DND-41 (cell line): ENCODE data around the gene KRTAP1-3.
"Not testable (repeated sequence)": the region's sequence is repeated elsewhere in the genome, so short reads cannot be mapped to it uniquely, and the experiment has no call there.

ENCODE experiments used
- ATAC-seq: fragments of 200-7000 bp; cut with Tn5 transposase; 3 replicates; pipeline ENCODE4 v1.9.1; 2021; ENCODE audit warnings: low read depth; ENCODE audit not compliant: insufficient read depth
- DNase-seq: peaks from one replicate; pipeline ENCODE4 v3.0.0-alpha.2; 2020
- H2AFZ ChIP-seq: 2 replicates; pipeline ENCODE4 v1.6.0; 2012; ENCODE audit warnings: low read depth, low read length
- H3K27ac ChIP-seq: 2 replicates; pipeline ENCODE4 v1.5.1; 2012; ENCODE audit warnings: low read length, inconsistent platforms
- H3K27me3 ChIP-seq: fragments of 200-600 bp; sonication (generic); 2 replicates; pipeline ENCODE4 v1.6.0; 2012; ENCODE audit warnings: low read length, mild to moderate bottlenecking, inconsistent platforms; ENCODE audit not compliant: insufficient read depth, poor library complexity
- H3K36me3 ChIP-seq: 2 replicates; pipeline ENCODE4 v1.5.1; 2012; ENCODE audit warnings: low read length, inconsistent platforms; ENCODE audit not compliant: insufficient read depth
- H3K4me1 ChIP-seq: 2 replicates; pipeline ENCODE4 v1.5.1; 2012; ENCODE audit warnings: mild to moderate bottlenecking, low read length; ENCODE audit not compliant: insufficient read depth
- H3K4me2 ChIP-seq: 2 replicates; pipeline ENCODE4 v1.6.0; 2012; ENCODE audit warnings: mild to moderate bottlenecking, moderate library complexity, low read length, inconsistent platforms; ENCODE audit not compliant: insufficient read depth
- H3K4me3 ChIP-seq, 2 experiments: fragments of 200-600 bp in 1 of 2; shearing (Covaris generic) in 1 of 2; 2 replicates each; pipeline ENCODE4 v1.5.1; 2012 to 2016; ENCODE audit warnings: inconsistent platforms in 2 of 2, low read length in 2 of 2, mild to moderate bottlenecking in 2 of 2, low read depth in 1 of 2, moderate library complexity in 1 of 2
- H3K79me2 ChIP-seq: 2 replicates; pipeline ENCODE4 v1.6.0; 2012; ENCODE audit warnings: low read length, inconsistent platforms; ENCODE audit not compliant: insufficient read depth
- H3K9ac ChIP-seq: 2 replicates; pipeline ENCODE4 v1.6.0; 2012; ENCODE audit warnings: low read depth, mild to moderate bottlenecking, inconsistent platforms, low read length, moderate library complexity
- H3K9me3 ChIP-seq: 2 replicates; pipeline ENCODE4 v1.5.1; 2012; ENCODE audit warnings: low read length, moderate library complexity, mild to moderate bottlenecking, inconsistent platforms; ENCODE audit not compliant: insufficient read depth, severe bottlenecking
- H4K20me1 ChIP-seq: 2 replicates; pipeline ENCODE4 v1.6.0; 2012; ENCODE audit warnings: low read length; ENCODE audit not compliant: insufficient read depth
- CTCF ChIP-seq: IDR thresholded peaks from 2 replicates; pipeline ENCODE4 v1.5.1; 2012; ENCODE audit warnings: borderline replicate concordance, low read length, moderate library complexity, mild to moderate bottlenecking; ENCODE audit not compliant: poor library complexity, severe bottlenecking; ENCODE audit errors: extremely low read depth
- EZH2 ChIP-seq: IDR thresholded peaks from 3 replicates; pipeline ENCODE4 v1.6.1; 2012; ENCODE audit warnings: borderline replicate concordance, low read depth, mild to moderate bottlenecking, moderate library complexity, low read length, inconsistent platforms; ENCODE audit not compliant: severe bottlenecking

Gene KRTAP1-3

GRCh38 chr17:41042953-41043352 lies 8.3 kb upstream of the KRTAP1-3 start:
- Histone ChIP-seq H3K79me2 (no peaks in the 10 kb centered on the region), H2AFZ (no peak overlapping the region), H3K4me2 (no peak overlapping the region), H3K36me3 (no peaks in the 10 kb centered on the region), H3K4me1 (no peaks in the 10 kb centered on the region), H3K27me3 (peaks cover 6% of the 10 kb centered on the region), H3K4me3 (no peak overlapping the region), H3K27ac (no peak overlapping the region), H3K9ac (no peak overlapping the region), H3K9me3 (peaks cover 2% of the 10 kb centered on the region), H4K20me1 (no peaks in the 10 kb centered on the region)
- TF ChIP-seq CTCF (no peak), EZH2 (no peak)
- ATAC-seq: no peak
- DNase-seq: no peak

- H3K27me3 ChIP-seq, H3K4me3 ChIP-seq, H3K4me2 ChIP-seq, H3K79me2 ChIP-seq, H3K27ac ChIP-seq, H3K4me1 ChIP-seq, H2AFZ ChIP-seq, DNase-seq, H3K9me3 ChIP-seq, H4K20me1 ChIP-seq, ATAC-seq, H3K36me3 ChIP-seq, H3K9ac ChIP-seq: not testable (repeated sequence)
Observed at GRCh38 chr17:41040783-41041571, 6.3 kb upstream of the KRTAP1-3 start, which contains the start of gene KRTAP1-1. TSS of gene KRTAP1-1 (minus strand) at chr17:41041450. CDS start at chr17:41041397, 53 bp downstream.

- no peaks in the 10 kb centered on the region for H3K4me1 ChIP-seq
- H3K36me3 ChIP-seq: no peaks in the 10 kb centered on the region
- H4K20me1 ChIP-seq: no peaks in the 10 kb centered on the region
- H3K27me3 ChIP-seq: peaks cover 9% of the 10 kb centered on the region
- TF ChIP-seq EZH2 (no peak), CTCF (no peak)
- ATAC-seq (no peak), DNase-seq (no peak)
- peaks cover 2% of the 10 kb centered on the region for H3K9me3 ChIP-seq
- H3K9ac ChIP-seq: no peak overlapping the region
- no peaks in the 10 kb centered on the region for H3K79me2 ChIP-seq
- no peak overlapping the region for H3K4me2 ChIP-seq
- no peak overlapping the region for H3K27ac ChIP-seq
- no peak overlapping the region for H2AFZ ChIP-seq
- H3K4me3 ChIP-seq: no peak overlapping the region
Observed at GRCh38 chr17:41037853-41038350, 3.2 kb upstream of the KRTAP1-3 start.

- ATAC-seq (no peak), DNase-seq (no peak)
- Histone ChIP-seq H3K9me3 (no peaks in the 10 kb centered on the region), H3K9ac (no peak within 1 kb of the TSS), H4K20me1 (no peaks in the 10 kb centered on the region), H3K27me3 (peaks cover 11% of the 10 kb centered on the region), H3K4me2 (no peak within 1 kb of the TSS), H2AFZ (no peak within 1 kb of the TSS), H3K36me3 (no peaks in the 10 kb centered on the region), H3K27ac (no peak within 1 kb of the TSS), H3K79me2 (no peaks in the 10 kb centered on the region), H3K4me1 (no peaks in the 10 kb centered on the region), H3K4me3 (no peak within 1 kb of the TSS)
- TF ChIP-seq CTCF: no peak
- no peak for TF ChIP-seq EZH2
Observed at GRCh38 chr17:41029633-41030245, 4.9 kb downstream of the KRTAP1-3 start, which contains the start of gene KRTAP1-4. TSS of gene KRTAP1-4 (minus strand) at chr17:41030195. CDS start at chr17:41030078, 117 bp downstream.
